Cardiac fibroblast (primary cell): Measurements from ENCODE around the gene ASXL1.

Source experiments
- DNase-seq, 2 donors: peaks; one replicate each; pipeline versions ENCODE4 v3.0.0 to v3.0.0-alpha.2; 2010; ENCODE audit warnings: low read depth in 2 of 2
- H3K4me3 ChIP-seq, 2 donors: replicated peaks in 1 of 2; 1 replicate in 1 of 2; 2 replicates in 1 of 2; pipeline ENCODE4 v1.5.1; 2011; ENCODE audit warnings: low read depth in 2 of 2, low read length in 2 of 2, mild to moderate bottlenecking in 2 of 2, moderate library complexity in 1 of 2
- TF ChIP-seq, protein P1 (sequence below): IDR thresholded peaks from one replicate; pipeline ENCODE4 v1.5.1; 2011; ENCODE audit warnings: low read depth, mild to moderate bottlenecking, low read length, inconsistent platforms

ASXL1 gene

DNA sequence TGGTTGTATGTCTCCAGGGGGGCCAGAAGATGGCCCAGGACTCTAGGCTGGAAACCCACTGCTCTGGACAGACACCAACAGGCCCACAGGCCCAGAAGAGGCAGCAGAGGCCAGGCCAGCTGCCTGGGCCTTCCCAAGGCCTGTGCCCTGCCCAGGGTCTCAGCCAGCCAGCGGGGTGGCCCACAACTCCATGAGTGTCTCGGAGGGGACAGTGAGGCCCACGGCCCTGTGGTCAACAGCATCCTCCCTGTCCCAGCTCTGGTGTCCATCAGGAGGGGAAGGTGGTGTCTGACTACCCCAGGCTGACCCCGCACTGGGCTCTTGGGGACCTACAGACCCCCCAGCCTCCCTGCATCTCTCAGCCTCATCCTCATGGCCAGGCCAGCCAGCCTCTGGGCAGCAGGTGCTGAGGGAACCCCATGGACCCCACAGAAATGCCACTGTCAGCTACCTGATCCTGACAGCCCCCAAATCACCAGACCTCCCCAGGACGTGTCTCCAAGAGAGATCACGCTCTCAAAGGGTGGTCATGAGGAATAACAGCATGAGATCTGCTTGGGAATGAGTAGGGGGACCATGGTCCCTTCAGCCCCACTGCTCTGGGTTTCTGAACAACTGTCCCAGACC is 114.6 kb downstream of the ASXL1 start:
- no peak for DNase-seq
- H3K4me3 ChIP-seq, result no peak overlapping the region
- TF ChIP-seq, protein P1, sequence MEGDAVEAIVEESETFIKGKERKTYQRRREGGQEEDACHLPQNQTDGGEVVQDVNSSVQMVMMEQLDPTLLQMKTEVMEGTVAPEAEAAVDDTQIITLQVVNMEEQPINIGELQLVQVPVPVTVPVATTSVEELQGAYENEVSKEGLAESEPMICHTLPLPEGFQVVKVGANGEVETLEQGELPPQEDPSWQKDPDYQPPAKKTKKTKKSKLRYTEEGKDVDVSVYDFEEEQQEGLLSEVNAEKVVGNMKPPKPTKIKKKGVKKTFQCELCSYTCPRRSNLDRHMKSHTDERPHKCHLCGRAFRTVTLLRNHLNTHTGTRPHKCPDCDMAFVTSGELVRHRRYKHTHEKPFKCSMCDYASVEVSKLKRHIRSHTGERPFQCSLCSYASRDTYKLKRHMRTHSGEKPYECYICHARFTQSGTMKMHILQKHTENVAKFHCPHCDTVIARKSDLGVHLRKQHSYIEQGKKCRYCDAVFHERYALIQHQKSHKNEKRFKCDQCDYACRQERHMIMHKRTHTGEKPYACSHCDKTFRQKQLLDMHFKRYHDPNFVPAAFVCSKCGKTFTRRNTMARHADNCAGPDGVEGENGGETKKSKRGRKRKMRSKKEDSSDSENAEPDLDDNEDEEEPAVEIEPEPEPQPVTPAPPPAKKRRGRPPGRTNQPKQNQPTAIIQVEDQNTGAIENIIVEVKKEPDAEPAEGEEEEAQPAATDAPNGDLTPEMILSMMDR, result no peak

DNA sequence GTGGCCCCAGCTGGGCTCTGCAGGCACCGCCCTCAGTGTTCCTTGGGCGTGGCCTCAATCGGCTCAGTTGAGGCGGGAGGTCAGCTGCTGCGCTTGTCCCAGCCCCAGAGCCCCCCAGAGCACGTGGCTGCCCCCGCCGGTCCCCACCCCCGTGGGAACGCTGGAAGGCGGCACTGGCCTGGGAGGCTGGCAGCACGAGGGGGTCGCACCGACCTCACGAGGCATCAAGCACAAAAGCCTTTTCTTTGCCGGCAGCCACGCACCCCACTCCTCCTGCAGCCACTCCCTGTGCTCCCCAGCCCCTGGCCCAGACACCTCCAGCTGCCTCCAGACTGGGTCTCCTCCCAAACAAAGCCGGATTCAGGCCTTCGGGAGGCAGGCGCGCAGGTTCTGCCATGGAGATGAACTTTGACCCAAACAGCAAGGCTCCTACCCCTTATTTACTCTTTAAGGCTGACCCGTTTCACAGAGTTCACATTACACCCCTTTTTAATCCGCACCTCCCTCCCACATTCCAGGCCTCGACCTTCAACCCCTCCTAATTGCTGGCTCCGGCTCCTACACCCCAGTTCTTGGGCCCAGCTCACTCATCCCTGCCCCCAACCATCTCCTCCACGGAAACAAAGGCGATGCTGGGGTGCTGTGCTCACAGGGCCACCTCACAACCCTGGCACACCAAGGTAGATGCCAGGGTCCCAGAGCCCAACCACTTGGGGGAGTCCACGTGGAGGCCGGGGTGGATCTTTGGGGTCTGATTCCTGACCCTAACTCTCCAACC is 115.3 kb downstream of the ASXL1 start:
- TF ChIP-seq, protein P1, result no peak
- no peak for DNase-seq
- H3K4me3 ChIP-seq, result peak overlapping the region in 1 of 2 donors; percentile 50

DNA sequence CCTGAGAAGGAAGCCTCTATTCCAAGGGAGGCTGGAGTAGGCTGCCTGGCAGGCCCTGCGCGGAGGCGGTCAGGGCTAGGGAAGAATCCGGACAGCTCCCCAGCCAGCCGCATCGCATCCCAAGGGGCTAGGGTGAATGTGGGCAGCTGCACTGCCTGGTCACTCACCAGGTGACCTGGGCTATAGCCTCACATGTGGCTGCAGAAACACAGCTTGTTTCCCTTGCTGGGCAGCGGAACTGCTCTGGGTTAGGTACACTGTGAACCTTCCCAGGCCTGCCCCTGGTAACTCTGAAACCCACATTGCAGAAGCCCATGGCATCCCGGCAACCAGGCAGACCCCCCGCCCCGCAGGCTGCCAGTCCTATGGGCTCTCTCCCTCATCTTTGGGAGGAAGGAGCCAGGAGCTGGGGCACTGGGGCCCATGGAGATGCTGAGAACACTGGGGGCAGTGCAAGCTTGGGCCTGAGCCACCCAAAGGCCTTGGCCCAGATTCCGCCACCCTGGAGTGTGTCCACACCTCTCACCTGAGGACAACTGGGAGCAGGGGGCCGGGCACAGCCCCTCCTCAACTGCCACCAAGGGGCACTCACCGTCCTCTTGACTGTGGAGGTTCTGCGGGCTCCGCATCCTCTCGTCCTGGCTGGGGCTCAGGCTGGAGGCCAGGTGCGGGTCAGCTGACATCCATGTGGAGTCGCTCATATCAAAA is 116.0 kb downstream of the ASXL1 start:
- peak overlapping the region; percentile 25 to 50 for H3K4me3 ChIP-seq
- peak in 1 of 2 donors; percentile 15 for DNase-seq
- TF ChIP-seq, protein P1, result no peak

DNA sequence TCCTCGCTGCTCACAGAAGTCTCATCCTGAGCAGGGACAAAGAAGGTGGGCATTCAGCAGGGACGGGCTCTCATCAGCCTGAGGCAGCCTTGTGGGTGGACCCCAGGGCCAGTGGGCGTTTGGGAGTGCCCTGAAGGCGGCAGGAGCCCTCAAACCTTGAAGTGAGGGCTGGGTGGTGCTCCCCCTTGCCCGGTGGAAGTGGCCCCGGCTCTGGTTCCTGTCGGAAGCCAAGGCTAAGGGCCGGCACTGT is 116.5 kb downstream of the ASXL1 start:
- H3K4me3 ChIP-seq, result peak overlapping the region; percentile 25 to 50
- TF ChIP-seq, protein P1, result no peak

DNA sequence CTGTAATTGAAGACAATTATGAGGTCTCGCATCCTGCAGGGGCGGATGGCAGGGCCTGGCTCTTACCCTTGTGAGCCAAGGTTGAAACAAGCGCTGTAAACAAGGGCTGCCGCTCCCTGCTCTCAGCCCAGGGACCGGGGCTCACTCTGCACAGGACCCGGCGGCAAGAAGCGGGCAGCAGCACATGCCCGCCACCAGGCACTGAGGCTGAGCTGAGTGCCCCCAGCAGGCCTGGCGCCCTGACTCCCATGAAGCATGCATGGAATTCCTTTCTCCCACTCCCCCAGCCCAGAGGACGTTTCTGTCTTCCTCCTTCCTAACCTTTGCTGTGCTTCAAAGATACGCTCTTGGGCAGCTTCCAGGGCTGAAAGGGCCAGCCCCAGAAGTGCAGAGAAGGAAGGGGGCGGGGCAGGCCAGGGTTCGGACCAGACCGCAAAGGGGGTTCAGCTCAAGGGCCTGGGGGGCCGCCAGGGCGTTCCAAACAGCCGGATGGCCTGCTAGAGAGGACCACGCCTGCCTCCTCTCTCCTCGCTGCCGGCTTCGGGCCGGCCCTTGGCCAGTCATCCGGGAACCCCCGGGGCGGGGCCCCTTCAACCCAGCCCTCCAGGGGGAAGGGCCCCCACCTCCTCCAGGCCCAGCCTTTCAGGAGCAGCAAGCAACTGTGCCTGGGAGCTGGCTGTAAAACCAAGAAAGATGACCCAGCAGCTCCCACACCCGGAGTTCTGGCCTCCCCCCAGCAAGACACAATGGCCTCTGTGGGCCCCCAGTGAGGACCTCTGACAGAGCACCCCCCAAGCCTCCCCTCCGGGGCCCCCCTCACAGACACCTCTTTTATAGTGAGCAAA is 117.1 kb downstream of the ASXL1 start:
- H3K4me3 ChIP-seq, result peak overlapping the region; percentile 25 to 50
- peak; percentile 92 to 99 for DNase-seq
- TF ChIP-seq, protein P1, result no peak

More for the DNA sequence above, 116.5 kb downstream of the ASXL1 start:
- DNase-seq, result no peak
